Testis (tissue), 2 donors: ENCODE results near the gene MRLN.

Experiments used
- POLR2A ChIP-seq: fragments of 450-650 bp; IDR thresholded peaks from one replicate; pipeline ENCODE4 v1.6.1; 2017; ENCODE audit warnings: antibody characterized with exemption, mild to moderate bottlenecking, moderate library complexity
- TF ChIP-seq, protein P1 (sequence below), 3 experiments: fragments of 450-650 bp in 2 of 3; fragments of 200-600 bp in 1 of 3; sonication (generic) in 1 of 3; IDR thresholded peaks; one replicate each; pipeline ENCODE4 v1.5.1; 2016 to 2019; ENCODE audit warnings: antibody characterized with exemption in 3 of 3, mild to moderate bottlenecking in 2 of 3, moderate library complexity in 1 of 3

DNA sequence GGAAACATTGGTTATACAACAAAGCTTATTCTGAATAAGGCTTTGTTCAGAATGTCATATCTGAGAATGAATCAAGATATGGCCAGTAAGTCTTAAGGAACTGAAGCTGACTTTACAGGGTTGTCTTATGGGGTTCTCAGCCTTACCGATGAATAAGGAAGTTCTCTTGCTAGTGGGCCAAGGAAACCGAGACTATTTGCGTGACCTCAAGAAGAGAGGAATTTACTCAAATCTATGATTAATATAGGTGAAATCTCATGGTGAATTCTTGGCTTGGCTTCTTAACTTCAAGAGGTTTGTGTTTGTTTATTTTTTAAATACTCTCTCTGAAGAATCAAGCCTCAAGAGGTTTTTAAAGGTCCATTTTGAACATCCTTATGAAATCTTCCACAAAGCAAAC is 4.7 kb upstream of the MRLN start:
- TF ChIP-seq, protein P1, sequence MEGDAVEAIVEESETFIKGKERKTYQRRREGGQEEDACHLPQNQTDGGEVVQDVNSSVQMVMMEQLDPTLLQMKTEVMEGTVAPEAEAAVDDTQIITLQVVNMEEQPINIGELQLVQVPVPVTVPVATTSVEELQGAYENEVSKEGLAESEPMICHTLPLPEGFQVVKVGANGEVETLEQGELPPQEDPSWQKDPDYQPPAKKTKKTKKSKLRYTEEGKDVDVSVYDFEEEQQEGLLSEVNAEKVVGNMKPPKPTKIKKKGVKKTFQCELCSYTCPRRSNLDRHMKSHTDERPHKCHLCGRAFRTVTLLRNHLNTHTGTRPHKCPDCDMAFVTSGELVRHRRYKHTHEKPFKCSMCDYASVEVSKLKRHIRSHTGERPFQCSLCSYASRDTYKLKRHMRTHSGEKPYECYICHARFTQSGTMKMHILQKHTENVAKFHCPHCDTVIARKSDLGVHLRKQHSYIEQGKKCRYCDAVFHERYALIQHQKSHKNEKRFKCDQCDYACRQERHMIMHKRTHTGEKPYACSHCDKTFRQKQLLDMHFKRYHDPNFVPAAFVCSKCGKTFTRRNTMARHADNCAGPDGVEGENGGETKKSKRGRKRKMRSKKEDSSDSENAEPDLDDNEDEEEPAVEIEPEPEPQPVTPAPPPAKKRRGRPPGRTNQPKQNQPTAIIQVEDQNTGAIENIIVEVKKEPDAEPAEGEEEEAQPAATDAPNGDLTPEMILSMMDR (IDR thresholded peaks at IDR 0.05) = no peak
- TF ChIP-seq POLR2A = no peak
